HCT116 (cell line): ENCODE results near the gene CISD3. TPM values are rescaled to one million over a fixed set of nuclear protein-coding genes. Genes with fewer than 3 reads are reported as not detected.

Experiments used
- ATAC-seq: fragments of 200-7000 bp; cut with Tn5 transposase; 2 replicates; pipeline ENCODE4 v1.9.1; 2020; ENCODE audit warnings: mild to moderate bottlenecking, moderate library complexity
- BruUV-seq: library from RNA; stranded (reverse); fragments of 400-500 nt; replicated peaks from 2 replicates; lab custom pipeline; 2021; lab: Mats Ljungman, UMichigan
- CTCF ChIA-PET: fragments of 300-600 bp; sonication (Branson Sonifier 250); formaldehyde crosslinking; loops from one replicate; lab custom pipeline; 2021; ENCODE audit warnings: antibody characterized with exemption; lab: Charles Lee
- POLR2A ChIA-PET: fragments of 300-600, 350-600 bp; sonication (Branson Sonifier 250); formaldehyde crosslinking; loops from one replicate; lab custom pipeline; 2021; ENCODE audit warnings: antibody characterized with exemption; lab: Charles Lee
- RAD21 ChIA-PET, 2 experiments: fragments of 300-600 bp; sonication (Branson Sonifier 250); formaldehyde crosslinking; loops; one replicate each; lab custom pipeline; 2023; ENCODE audit warnings: low total read pairs in 2 of 2; ENCODE audit not compliant: uncharacterized antibody in 2 of 2, unreplicated experiment in 2 of 2, low non-redundant PET in 1 of 2; lab: Charles Lee
- DNase-seq: peaks from one replicate; pipeline ENCODE4 v3.0.0-alpha.2; 2010; ENCODE audit warnings: low read depth, low spot score
- H2AFZ ChIP-seq: fragments of 200-600 bp; shearing (Covaris generic), sonication (generic); 2 replicates; pipeline ENCODE4 v1.6.1; 2017; ENCODE audit warnings: low read depth, mixed run types, mixed read lengths, antibody characterized with exemption, low read length; ENCODE audit not compliant: poor library complexity, severe bottlenecking
- H3K27ac ChIP-seq: 2 replicates; pipeline ENCODE4 v1.5.1; 2012; ENCODE audit warnings: low read depth, low read length
- H3K27me3 ChIP-seq: fragments of 200-600 bp; sonication (generic); 2 replicates; pipeline ENCODE4 v1.6.1; 2016; ENCODE audit warnings: mixed run types, low read length, mixed read lengths; ENCODE audit not compliant: insufficient read depth
- H3K36me3 ChIP-seq, 2 experiments: fragments of 200-500 bp in 1 of 2; fragments of 200-600 bp in 1 of 2; sonication (Bioruptor generic) in 1 of 2; sonication (generic) in 1 of 2; 2 replicates each; pipeline versions ENCODE4 v1.5.1 to v1.6.1; 2014 to 2016; ENCODE audit warnings: low read length in 2 of 2, inconsistent platforms in 1 of 2, mixed read lengths in 1 of 2, mixed run types in 1 of 2; ENCODE audit not compliant: insufficient read depth in 2 of 2, control insufficient read depth in 1 of 2
- H3K4me1 ChIP-seq, 2 experiments: fragments of 200-600 bp in 1 of 2; sonication (generic) in 1 of 2; 2 replicates each; pipeline versions ENCODE4 v1.5.1 to v1.6.1; 2012 to 2017; ENCODE audit warnings: low read length in 2 of 2, inconsistent platforms in 1 of 2, mild to moderate bottlenecking in 1 of 2, mixed read lengths in 1 of 2, mixed run types in 1 of 2, moderate library complexity in 1 of 2; ENCODE audit not compliant: insufficient read depth in 2 of 2, control insufficient read depth in 1 of 2
- H3K4me2 ChIP-seq: fragments of 200-600 bp; sonication (generic); 2 replicates; pipeline ENCODE4 v1.6.1; 2017; ENCODE audit warnings: mixed run types, low read length, mixed read lengths
- H3K4me3 ChIP-seq, 2 experiments: fragments of 200-600 bp in 1 of 2; sonication (generic) in 1 of 2; replicated peaks in 1 of 2; 2 replicates each; pipeline ENCODE4 v1.5.1; 2011 to 2016; ENCODE audit warnings: low read length in 2 of 2, control low read depth in 1 of 2, low read depth in 1 of 2, mild to moderate bottlenecking in 1 of 2, mixed read lengths in 1 of 2, mixed run types in 1 of 2
- H3K79me2 ChIP-seq: fragments of 200-600 bp; sonication (generic); 2 replicates; pipeline ENCODE4 v1.6.1; 2017; ENCODE audit warnings: mild to moderate bottlenecking, mixed run types, low read length, moderate library complexity, mixed read lengths; ENCODE audit not compliant: insufficient read depth
- H3K9ac ChIP-seq: fragments of 200-600 bp; sonication (generic); 2 replicates; pipeline ENCODE4 v1.6.1; 2016; ENCODE audit warnings: low read length, mixed read lengths
- H3K9me2 ChIP-seq: fragments of 200-600 bp; sonication (generic), shearing (Covaris generic); 2 replicates; pipeline ENCODE4 v1.6.1; 2017; ENCODE audit warnings: mixed run types, mild to moderate bottlenecking, moderate library complexity; ENCODE audit not compliant: insufficient read depth
- H3K9me3 ChIP-seq, 2 experiments: fragments of 200-500 bp in 1 of 2; fragments of 200-600 bp in 1 of 2; sonication (Bioruptor generic) in 1 of 2; sonication (generic) in 1 of 2; 2 replicates each; pipeline ENCODE4 v1.6.1; 2014 to 2017; ENCODE audit warnings: low read length in 2 of 2, mixed read lengths in 2 of 2, inconsistent platforms in 1 of 2, low read depth in 1 of 2, mild to moderate bottlenecking in 1 of 2, mixed run types in 1 of 2, moderate library complexity in 1 of 2; ENCODE audit not compliant: control insufficient read depth in 1 of 2, insufficient read depth in 1 of 2
- H4K20me1 ChIP-seq: fragments of 200-600 bp; sonication (generic), shearing (Covaris generic); 2 replicates; pipeline ENCODE4 v1.6.1; 2017; ENCODE audit warnings: mixed run types, mild to moderate bottlenecking, moderate library complexity; ENCODE audit not compliant: insufficient read depth
- ATF3 ChIP-seq: IDR thresholded peaks from 2 replicates; pipeline ENCODE4 v1.6.1; 2012
- CBX3 ChIP-seq: IDR thresholded peaks from 2 replicates; pipeline ENCODE4 v1.6.1; 2012; ENCODE audit warnings: low read depth
- CEBPB ChIP-seq: IDR thresholded peaks from 2 replicates; pipeline ENCODE4 v1.6.1; 2012; ENCODE audit warnings: low read depth
- EGR1 ChIP-seq: IDR thresholded peaks from 2 replicates; pipeline ENCODE4 v1.6.1; 2012; ENCODE audit warnings: low read depth
- ELF1 ChIP-seq: IDR thresholded peaks from 2 replicates; pipeline ENCODE4 v1.6.1; 2012; ENCODE audit warnings: low read depth, borderline replicate concordance
- FOSL1 ChIP-seq: IDR thresholded peaks from 2 replicates; pipeline ENCODE4 v1.6.1; 2012; ENCODE audit warnings: low read depth
- POLR2A ChIP-seq: IDR thresholded peaks from 2 replicates; pipeline ENCODE4 v1.7.0; 2011; ENCODE audit warnings: borderline replicate concordance; ENCODE audit not compliant: insufficient read depth, insufficient read length; ENCODE audit errors: extremely low read depth
- RAD21 ChIP-seq: IDR thresholded peaks from 2 replicates; pipeline ENCODE4 v1.6.1; 2012; ENCODE audit warnings: low read depth, mild to moderate bottlenecking
- SP1 ChIP-seq: IDR thresholded peaks from 2 replicates; pipeline ENCODE4 v1.6.1; 2012; ENCODE audit warnings: low read depth
- SRF ChIP-seq: IDR thresholded peaks from 2 replicates; pipeline ENCODE4 v1.6.1; 2012; ENCODE audit warnings: low read depth
- TCF7L2 ChIP-seq: IDR thresholded peaks from 2 replicates; pipeline ENCODE4 v1.7.0; 2011; ENCODE audit warnings: borderline replicate concordance, inconsistent platforms; ENCODE audit not compliant: insufficient read depth, insufficient read length; ENCODE audit errors: extremely low read depth
- YY1 ChIP-seq: IDR thresholded peaks from 2 replicates; pipeline ENCODE4 v1.6.1; 2011; ENCODE audit warnings: low read length, low read depth, moderate library complexity, mild to moderate bottlenecking; ENCODE audit not compliant: insufficient replicate concordance; ENCODE audit errors: extremely low read depth
- ZFX ChIP-seq: fragments of 450-650 bp; IDR thresholded peaks from 2 replicates; pipeline ENCODE4 v1.6.1; 2017
- intact Hi-C: fragments of 100-400 bp; cut with micrococcal nuclease; formaldehyde crosslinking; loops from 2 replicates; pipeline ENCODE4 v1.10.0; 2022
- total RNA-seq: library from RNA; stranded (reverse); gene quantifications from one replicate; pipeline ENCODE4 v1.2.1, GENCODE V29; 2021; ENCODE audit not compliant: unreplicated experiment
- TF ChIP-seq, protein P1 (sequence below): IDR thresholded peaks from 2 replicates; pipeline ENCODE4 v1.6.1; 2011; ENCODE audit warnings: mild to moderate bottlenecking, low read length, moderate library complexity; ENCODE audit not compliant: insufficient replicate concordance; ENCODE audit errors: extremely low read depth
- TF ChIP-seq, protein P2 (sequence below), 3 experiments: fragments of 200-600 bp in 1 of 3; sonication (generic) in 1 of 3; IDR thresholded peaks in 2 of 3; conservative IDR thresholded peaks in 1 of 3; 2 replicates each; pipeline ENCODE4 v1.5.1; 2012 to 2017; ENCODE audit warnings: low read depth in 2 of 3, low read length in 2 of 3, antibody characterized with exemption in 1 of 3, borderline replicate concordance in 1 of 3, control low read depth in 1 of 3, mild to moderate bottlenecking in 1 of 3, mixed read lengths in 1 of 3, mixed run types in 1 of 3, moderate library complexity in 1 of 3; ENCODE audit not compliant: insufficient read depth in 1 of 3

Gene CISD3
- total RNA-seq, 1 experiment from 2014 or later: 50.2 TPM

GRCh38 chr17:38729886-38730525 is at the start of gene CISD3 (continued):
- TF ChIP-seq EGR1 (peak; percentile 43; the same call in 1 of the 2 replicates), ELF1 (no peak), CBX3 (no peak; the same call in 1 of the 2 replicates), SP1 (no peak), ATF3 (no peak), FOSL1 (no peak), ZFX (peak; percentile 72; the same call in 1 of the 2 replicates), CEBPB (no peak)

DNA sequence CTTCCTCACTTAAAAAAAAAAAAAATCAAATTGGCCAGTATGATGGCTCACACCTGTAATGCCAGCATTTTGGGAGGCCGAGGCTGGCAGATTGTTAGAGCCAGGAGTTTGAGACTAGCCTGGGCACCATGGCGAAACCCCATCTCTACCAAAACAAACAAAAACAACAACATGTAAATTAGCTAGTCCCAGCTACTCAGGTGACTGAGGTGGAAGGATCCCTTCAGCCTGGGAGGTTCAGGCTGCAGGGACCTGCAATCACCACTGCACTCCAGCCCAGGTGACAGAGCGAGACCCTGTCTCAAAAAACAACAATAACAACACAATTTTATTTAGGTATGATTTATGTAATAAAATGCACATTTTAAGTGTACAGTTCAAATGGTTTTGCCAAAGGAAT is 49.0 kb upstream of the CISD3 start:
- no peak overlapping the region for H3K9ac ChIP-seq
- no peak overlapping the region for H3K4me2 ChIP-seq
- intact Hi-C loops: no loop called here
- ChIA-PET CTCF (interaction anchor here (0.8 kb wide), 1 partner anchor 54 kb away, joined by 3 read pairs; no protein-coding TSS in a partner anchor), RAD21 (no interaction called here), POLR2A (no interaction called here)
- H3K4me1 ChIP-seq: peaks cover 15 to 25% of the 10 kb centered on the region in 2 experiments
- H3K79me2 ChIP-seq: no peaks in the 10 kb centered on the region
- DNase-seq (no peak), ATAC-seq (no peak)
- TF ChIP-seq CEBPB (no peak), SRF (no peak), YY1 (no peak), RAD21 (no peak), POLR2A (no peak), TCF7L2 (no peak), SP1 (no peak), CBX3 (no peak)
- TF ChIP-seq, protein P1, sequence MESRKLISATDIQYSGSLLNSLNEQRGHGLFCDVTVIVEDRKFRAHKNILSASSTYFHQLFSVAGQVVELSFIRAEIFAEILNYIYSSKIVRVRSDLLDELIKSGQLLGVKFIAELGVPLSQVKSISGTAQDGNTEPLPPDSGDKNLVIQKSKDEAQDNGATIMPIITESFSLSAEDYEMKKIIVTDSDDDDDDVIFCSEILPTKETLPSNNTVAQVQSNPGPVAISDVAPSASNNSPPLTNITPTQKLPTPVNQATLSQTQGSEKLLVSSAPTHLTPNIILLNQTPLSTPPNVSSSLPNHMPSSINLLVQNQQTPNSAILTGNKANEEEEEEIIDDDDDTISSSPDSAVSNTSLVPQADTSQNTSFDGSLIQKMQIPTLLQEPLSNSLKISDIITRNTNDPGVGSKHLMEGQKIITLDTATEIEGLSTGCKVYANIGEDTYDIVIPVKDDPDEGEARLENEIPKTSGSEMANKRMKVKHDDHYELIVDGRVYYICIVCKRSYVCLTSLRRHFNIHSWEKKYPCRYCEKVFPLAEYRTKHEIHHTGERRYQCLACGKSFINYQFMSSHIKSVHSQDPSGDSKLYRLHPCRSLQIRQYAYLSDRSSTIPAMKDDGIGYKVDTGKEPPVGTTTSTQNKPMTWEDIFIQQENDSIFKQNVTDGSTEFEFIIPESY: no peak
- TF ChIP-seq, protein P2, sequence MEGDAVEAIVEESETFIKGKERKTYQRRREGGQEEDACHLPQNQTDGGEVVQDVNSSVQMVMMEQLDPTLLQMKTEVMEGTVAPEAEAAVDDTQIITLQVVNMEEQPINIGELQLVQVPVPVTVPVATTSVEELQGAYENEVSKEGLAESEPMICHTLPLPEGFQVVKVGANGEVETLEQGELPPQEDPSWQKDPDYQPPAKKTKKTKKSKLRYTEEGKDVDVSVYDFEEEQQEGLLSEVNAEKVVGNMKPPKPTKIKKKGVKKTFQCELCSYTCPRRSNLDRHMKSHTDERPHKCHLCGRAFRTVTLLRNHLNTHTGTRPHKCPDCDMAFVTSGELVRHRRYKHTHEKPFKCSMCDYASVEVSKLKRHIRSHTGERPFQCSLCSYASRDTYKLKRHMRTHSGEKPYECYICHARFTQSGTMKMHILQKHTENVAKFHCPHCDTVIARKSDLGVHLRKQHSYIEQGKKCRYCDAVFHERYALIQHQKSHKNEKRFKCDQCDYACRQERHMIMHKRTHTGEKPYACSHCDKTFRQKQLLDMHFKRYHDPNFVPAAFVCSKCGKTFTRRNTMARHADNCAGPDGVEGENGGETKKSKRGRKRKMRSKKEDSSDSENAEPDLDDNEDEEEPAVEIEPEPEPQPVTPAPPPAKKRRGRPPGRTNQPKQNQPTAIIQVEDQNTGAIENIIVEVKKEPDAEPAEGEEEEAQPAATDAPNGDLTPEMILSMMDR (IDR thresholded peaks at IDR 0.05 in 2 of 3, conservative IDR thresholded peaks at IDR 0.05 in 1 of 3; ENCODE audit: borderline replicate concordance in 1 of 3, insufficient read depth in 1 of 3, low read depth in 2 of 3, low read length in 2 of 3): no peak
- no TSS peak for BruUV-seq
- no peak overlapping the region for H3K27ac ChIP-seq
- H3K9me2 ChIP-seq: no peaks in the 10 kb centered on the region
- no peaks in the 10 kb centered on the region for H4K20me1 ChIP-seq
- no peaks in the 10 kb centered on the region for H3K9me3 ChIP-seq
- H3K27me3 ChIP-seq: no peaks in the 10 kb centered on the region
- no peak overlapping the region for H3K4me3 ChIP-seq
- no peaks in the 10 kb centered on the region for H3K36me3 ChIP-seq
- no peak overlapping the region for H2AFZ ChIP-seq
